ENCODE measurements around the gene DOCK2.

The DOCK2 gene

GRCh38 chr5:169942181-169942580 lies 305.1 kb downstream of the DOCK2 start:
- Histone ChIP-seq H3K4me1 (ENCODE audit: control insufficient read depth in 1 of 2, insufficient read depth in 1 of 2, low read depth in 1 of 2, low read length in 1 of 2) (no peaks in the 10 kb centered on the region), H3K9me3 (no peaks in the 10 kb centered on the region), H3K27me3 (no peaks in the 10 kb centered on the region), H3K36me3 (peaks cover 22% of the 10 kb centered on the region), H3K27ac (no peak overlapping the region), H3K4me3 (ENCODE audit: low read depth in 1 of 2, low read length in 1 of 2) (no peak overlapping the region)
- TF ChIP-seq, protein P1, sequence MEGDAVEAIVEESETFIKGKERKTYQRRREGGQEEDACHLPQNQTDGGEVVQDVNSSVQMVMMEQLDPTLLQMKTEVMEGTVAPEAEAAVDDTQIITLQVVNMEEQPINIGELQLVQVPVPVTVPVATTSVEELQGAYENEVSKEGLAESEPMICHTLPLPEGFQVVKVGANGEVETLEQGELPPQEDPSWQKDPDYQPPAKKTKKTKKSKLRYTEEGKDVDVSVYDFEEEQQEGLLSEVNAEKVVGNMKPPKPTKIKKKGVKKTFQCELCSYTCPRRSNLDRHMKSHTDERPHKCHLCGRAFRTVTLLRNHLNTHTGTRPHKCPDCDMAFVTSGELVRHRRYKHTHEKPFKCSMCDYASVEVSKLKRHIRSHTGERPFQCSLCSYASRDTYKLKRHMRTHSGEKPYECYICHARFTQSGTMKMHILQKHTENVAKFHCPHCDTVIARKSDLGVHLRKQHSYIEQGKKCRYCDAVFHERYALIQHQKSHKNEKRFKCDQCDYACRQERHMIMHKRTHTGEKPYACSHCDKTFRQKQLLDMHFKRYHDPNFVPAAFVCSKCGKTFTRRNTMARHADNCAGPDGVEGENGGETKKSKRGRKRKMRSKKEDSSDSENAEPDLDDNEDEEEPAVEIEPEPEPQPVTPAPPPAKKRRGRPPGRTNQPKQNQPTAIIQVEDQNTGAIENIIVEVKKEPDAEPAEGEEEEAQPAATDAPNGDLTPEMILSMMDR (IDR thresholded peaks at IDR 0.05) = no peak

DNA sequence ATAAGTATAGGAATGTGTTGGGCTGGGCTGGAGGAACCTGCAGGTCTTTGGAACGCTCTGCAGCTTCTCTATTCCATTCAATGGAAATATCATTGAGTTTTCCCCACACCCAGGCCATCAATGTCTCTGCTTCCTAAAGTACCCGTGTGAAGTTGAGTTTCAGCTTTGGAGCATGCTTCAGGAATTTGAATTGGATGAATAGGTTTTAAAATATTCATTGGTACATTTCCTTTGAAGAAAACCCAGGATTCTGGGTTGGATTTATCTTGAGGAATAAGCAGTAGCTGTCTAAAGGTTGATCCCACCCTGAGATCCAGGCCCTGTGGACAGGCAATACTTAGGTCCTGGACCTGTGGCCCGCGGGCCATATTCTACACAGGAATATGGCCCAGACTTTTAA lies 306.0 kb downstream of the DOCK2 start:
- no peaks in the 10 kb centered on the region for H3K27me3 ChIP-seq
- H3K27ac ChIP-seq = no peak overlapping the region
- TF ChIP-seq, protein P1 (IDR thresholded peaks at IDR 0.05) = no peak
- H3K4me3 ChIP-seq (ENCODE audit: low read depth in 1 of 2, low read length in 1 of 2) = no peak overlapping the region
- no peaks in the 10 kb centered on the region for H3K9me3 ChIP-seq
- H3K4me1 ChIP-seq (ENCODE audit: control insufficient read depth in 1 of 2, insufficient read depth in 1 of 2, low read depth in 1 of 2, low read length in 1 of 2) = no peaks in the 10 kb centered on the region
- peaks cover 23% of the 10 kb centered on the region for H3K36me3 ChIP-seq

GRCh38 chr5:169944115-169944514 lies 307.0 kb downstream of the DOCK2 start:
- H3K4me1 ChIP-seq (ENCODE audit: control insufficient read depth in 1 of 2, insufficient read depth in 1 of 2, low read depth in 1 of 2, low read length in 1 of 2) = no peaks in the 10 kb centered on the region
- no peak overlapping the region for H3K4me3 ChIP-seq (ENCODE audit: low read depth in 1 of 2, low read length in 1 of 2)
- no peaks in the 10 kb centered on the region for H3K9me3 ChIP-seq
- H3K27me3 ChIP-seq = no peaks in the 10 kb centered on the region
- H3K36me3 ChIP-seq = peaks cover 23% of the 10 kb centered on the region
- TF ChIP-seq, protein P1 (IDR thresholded peaks at IDR 0.05) = no peak
- H3K27ac ChIP-seq = no peak overlapping the region

GRCh38 chr5:169944922-169945680 lies 308.0 kb downstream of the DOCK2 start:
- H3K4me3 ChIP-seq (ENCODE audit: low read depth in 1 of 2, low read length in 1 of 2) = no peak overlapping the region
- H3K36me3 ChIP-seq = peaks cover 23% of the 10 kb centered on the region
- no peaks in the 10 kb centered on the region for H3K4me1 ChIP-seq (ENCODE audit: control insufficient read depth in 1 of 2, insufficient read depth in 1 of 2, low read depth in 1 of 2, low read length in 1 of 2)
- TF ChIP-seq, protein P1 (IDR thresholded peaks at IDR 0.05) = no peak
- H3K9me3 ChIP-seq = no peaks in the 10 kb centered on the region
- H3K27me3 ChIP-seq = no peaks in the 10 kb centered on the region
- H3K27ac ChIP-seq = peak overlapping the region; percentile 42

DNA sequence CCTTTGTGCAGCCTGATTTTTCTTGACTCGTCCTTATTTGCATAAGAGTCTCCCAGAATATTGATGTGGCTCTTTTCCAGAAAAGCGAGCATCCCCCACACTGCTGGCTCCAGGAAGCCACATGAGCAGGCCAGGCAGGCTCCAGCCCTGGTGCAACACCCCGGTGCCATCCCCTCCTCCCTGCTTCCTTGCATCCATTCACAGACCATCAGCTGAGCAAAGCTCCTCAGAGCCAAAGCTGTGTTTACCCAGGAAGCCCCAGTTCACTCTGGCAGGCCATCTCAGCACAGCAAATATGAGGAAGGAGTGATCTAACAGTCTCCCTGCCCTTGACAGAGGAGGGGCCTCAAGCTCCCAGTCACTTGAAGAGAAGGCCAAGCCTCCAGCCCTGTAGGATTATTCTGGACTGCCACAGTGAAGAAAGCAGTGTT lies 308.8 kb downstream of the DOCK2 start:
- Histone ChIP-seq H3K9me3 (no peaks in the 10 kb centered on the region), H3K4me3 (ENCODE audit: low read depth in 1 of 2, low read length in 1 of 2) (no peak overlapping the region), H3K27ac (peak overlapping the region; percentile 42), H3K4me1 (ENCODE audit: control insufficient read depth in 1 of 2, insufficient read depth in 1 of 2, low read depth in 1 of 2, low read length in 1 of 2) (no peaks in the 10 kb centered on the region), H3K27me3 (no peaks in the 10 kb centered on the region), H3K36me3 (peaks cover 27% of the 10 kb centered on the region)
- TF ChIP-seq, protein P1 (IDR thresholded peaks at IDR 0.05) = no peak
